Mesenchymal stem cell (in vitro differentiated cells and primary cell): ENCODE measurements around the gene GTPBP1.

Source experiments
- DNase-seq: peaks from one replicate; pipeline ENCODE4 v3.0.0-alpha.2; 2013
- H2AFZ ChIP-seq: one replicate; pipeline ENCODE4 v1.6.1; 2013; ENCODE audit warnings: low read depth, mild to moderate bottlenecking, control low read depth, inconsistent platforms, low read length, moderate library complexity
- H2AK5ac ChIP-seq: 2 replicates; pipeline ENCODE4 v1.6.1; 2013; ENCODE audit warnings: low read length, moderate library complexity, mild to moderate bottlenecking, inconsistent platforms; ENCODE audit not compliant: severe bottlenecking
- H2BK120ac ChIP-seq: one replicate; pipeline ENCODE4 v1.6.1; 2013; ENCODE audit warnings: low read depth, mild to moderate bottlenecking, inconsistent platforms, low read length, moderate library complexity
- H2BK12ac ChIP-seq, 2 experiments: one replicate each; pipeline ENCODE4 v1.6.1; 2013; ENCODE audit warnings: inconsistent platforms in 2 of 2, low read length in 2 of 2, mild to moderate bottlenecking in 2 of 2, moderate library complexity in 2 of 2, control low read depth in 1 of 2
- H2BK15ac ChIP-seq: one replicate; pipeline ENCODE4 v1.6.1; 2013; ENCODE audit warnings: mild to moderate bottlenecking, low read depth, inconsistent platforms; ENCODE audit not compliant: poor library complexity, severe bottlenecking
- H2BK5ac ChIP-seq: 2 replicates; pipeline ENCODE4 v1.6.1; 2013; ENCODE audit warnings: low read depth, mild to moderate bottlenecking, low read length, control low read depth, inconsistent platforms; ENCODE audit not compliant: poor library complexity, severe bottlenecking
- H3K14ac ChIP-seq, 2 experiments: one replicate each; pipeline ENCODE4 v1.6.1; 2013; ENCODE audit warnings: inconsistent platforms in 2 of 2, low read length in 2 of 2, control low read depth in 1 of 2, mild to moderate bottlenecking in 1 of 2, moderate library complexity in 1 of 2
- H3K18ac ChIP-seq, 2 experiments: one replicate each; pipeline ENCODE4 v1.6.1; 2013; ENCODE audit warnings: inconsistent platforms in 2 of 2, low read length in 2 of 2, control low read depth in 1 of 2, low read depth in 1 of 2, mild to moderate bottlenecking in 1 of 2
- H3K23ac ChIP-seq, 2 experiments: one replicate each; pipeline ENCODE4 v1.6.1; 2013; ENCODE audit warnings: inconsistent platforms in 2 of 2, low read length in 2 of 2, mild to moderate bottlenecking in 2 of 2, moderate library complexity in 2 of 2, control low read depth in 1 of 2
- H3K27ac ChIP-seq: 2 replicates; pipeline ENCODE4 v1.5.1; 2013; ENCODE audit warnings: mild to moderate bottlenecking, moderate library complexity, low read length, control low read depth, inconsistent platforms; ENCODE audit not compliant: poor library complexity, severe bottlenecking
- H3K27me3 ChIP-seq, 2 experiments: 2 replicates each; pipeline versions ENCODE4 v1.6.1 to v1.7.0; 2013; ENCODE audit warnings: low read length in 2 of 2, mild to moderate bottlenecking in 2 of 2, moderate library complexity in 2 of 2, control low read depth in 1 of 2, inconsistent platforms in 1 of 2; ENCODE audit not compliant: control insufficient read depth in 1 of 2, insufficient read depth in 1 of 2
- H3K36me3 ChIP-seq, 2 experiments: 2 replicates each; pipeline versions ENCODE4 v1.6.1 to v1.7.0; 2013; ENCODE audit warnings: low read length in 2 of 2, control low read depth in 1 of 2, inconsistent platforms in 1 of 2, low read depth in 1 of 2, mild to moderate bottlenecking in 1 of 2; ENCODE audit not compliant: insufficient read depth in 2 of 2, control insufficient read depth in 1 of 2
- H3K4ac ChIP-seq, 2 experiments: one replicate each; pipeline ENCODE4 v1.6.1; 2013; ENCODE audit warnings: inconsistent platforms in 2 of 2, low read length in 2 of 2, mild to moderate bottlenecking in 2 of 2, moderate library complexity in 2 of 2, control low read depth in 1 of 2, low read depth in 1 of 2
- H3K4me1 ChIP-seq: 2 replicates; pipeline ENCODE4 v1.6.1; 2013; ENCODE audit warnings: low read depth, low read length, control low read depth; ENCODE audit not compliant: control insufficient read depth, insufficient read depth
- H3K4me2 ChIP-seq: 2 replicates; pipeline ENCODE4 v1.6.1; 2013; ENCODE audit warnings: low read length, mild to moderate bottlenecking, inconsistent platforms; ENCODE audit not compliant: poor library complexity, severe bottlenecking
- H3K4me3 ChIP-seq, 2 experiments: 2 replicates each; pipeline versions ENCODE4 v1.5.1 to v1.7.0; 2013; ENCODE audit warnings: low read length in 2 of 2, mild to moderate bottlenecking in 2 of 2, control low read depth in 1 of 2, low read depth in 1 of 2; ENCODE audit not compliant: insufficient read depth in 1 of 2
- H3K79me1 ChIP-seq: replicated peaks from 2 replicates; pipeline ENCODE4 v1.6.1; 2013; ENCODE audit warnings: mild to moderate bottlenecking, control low read depth, low read length, inconsistent platforms; ENCODE audit not compliant: poor library complexity, severe bottlenecking
- H3K9ac ChIP-seq: 2 replicates; pipeline ENCODE4 v1.7.0; 2013; ENCODE audit warnings: mild to moderate bottlenecking, low read length, moderate library complexity
- H3K9me3 ChIP-seq: 2 replicates; pipeline ENCODE4 v1.7.0; 2013; ENCODE audit warnings: mild to moderate bottlenecking, low read length; ENCODE audit not compliant: control insufficient read depth
- H4K8ac ChIP-seq: one replicate; pipeline ENCODE4 v1.6.1; 2013; ENCODE audit warnings: inconsistent platforms, mild to moderate bottlenecking, low read length, moderate library complexity
- H4K91ac ChIP-seq: one replicate; pipeline ENCODE4 v1.6.1; 2013; ENCODE audit warnings: mild to moderate bottlenecking, low read length, inconsistent platforms
- WGBS: methylation state at CpG from one replicate; pipeline ENCODE4 v1.1.7; 2013; ENCODE audit warnings: mixed read lengths; 5-methylcytosine and 5-hydroxymethylcytosine counted together

Gene GTPBP1

GRCh38 chr22:38741166-38741565 is 35.4 kb downstream of the GTPBP1 start:
- no peak overlapping the region for H3K4me2 ChIP-seq
- no peak overlapping the region for H3K27ac ChIP-seq
- DNase-seq: no peak
- H4K8ac ChIP-seq: no peak overlapping the region
- no peak overlapping the region for H4K91ac ChIP-seq
- H3K4me3 ChIP-seq: no peak overlapping the region
- no peak overlapping the region for H2AK5ac ChIP-seq
- no peak overlapping the region for H2BK15ac ChIP-seq
- no peak overlapping the region for H3K4ac ChIP-seq
- no peak overlapping the region for H2BK12ac ChIP-seq
- no peak overlapping the region for H3K14ac ChIP-seq
- no peak overlapping the region for H2BK5ac ChIP-seq
- H3K9ac ChIP-seq: no peak overlapping the region
- no peak overlapping the region for H3K18ac ChIP-seq
- peaks cover 15% of the 10 kb centered on the region for H3K79me1 ChIP-seq
- no peaks in the 10 kb centered on the region for H3K4me1 ChIP-seq
- H3K9me3 ChIP-seq: no peaks in the 10 kb centered on the region
- no peak overlapping the region for H2AFZ ChIP-seq
- H2BK120ac ChIP-seq: no peak overlapping the region
- WGBS: 96% methylated on average over 9 of the region's 9 CpGs
- H3K23ac ChIP-seq: no peak overlapping the region
- H3K27me3 ChIP-seq: no peaks in the 10 kb centered on the region
- peaks cover 89 to 98% of the 10 kb centered on the region in 2 experiments for H3K36me3 ChIP-seq

GRCh38 chr22:38741576-38741975 is 35.8 kb downstream of the GTPBP1 start:
- Histone ChIP-seq H3K4me2 (no peak overlapping the region), H3K23ac (no peak overlapping the region), H2AFZ (no peak overlapping the region), H3K79me1 (peaks cover 15% of the 10 kb centered on the region), H3K4me3 (no peak overlapping the region), H3K14ac (no peak overlapping the region), H3K18ac (no peak overlapping the region), H2AK5ac (no peak overlapping the region), H3K27me3 (no peaks in the 10 kb centered on the region), H3K9me3 (no peaks in the 10 kb centered on the region), H3K36me3 (peaks cover 89 to 98% of the 10 kb centered on the region in 2 experiments), H2BK15ac (no peak overlapping the region), H2BK12ac (no peak overlapping the region), H2BK5ac (no peak overlapping the region), H3K27ac (no peak overlapping the region), H2BK120ac (no peak overlapping the region), H3K4me1 (no peaks in the 10 kb centered on the region), H4K8ac (no peak overlapping the region), H3K9ac (no peak overlapping the region), H4K91ac (no peak overlapping the region), H3K4ac (no peak overlapping the region)
- no peak for DNase-seq
- 96% methylated on average over 10 of the region's 10 CpGs for WGBS

- no peak overlapping the region for H3K4me2 ChIP-seq
- no peak overlapping the region for H3K14ac ChIP-seq
- no peaks in the 10 kb centered on the region for H3K27me3 ChIP-seq
- no peaks in the 10 kb centered on the region for H3K9me3 ChIP-seq
- peaks cover 86 to 92% of the 10 kb centered on the region in 2 experiments for H3K36me3 ChIP-seq
- H3K4me3 ChIP-seq: no peak overlapping the region
- H3K79me1 ChIP-seq: peaks cover 15% of the 10 kb centered on the region
- H3K4me1 ChIP-seq: no peaks in the 10 kb centered on the region
- no peak overlapping the region for H4K8ac ChIP-seq
- no peak overlapping the region for H2BK5ac ChIP-seq
- no peak overlapping the region for H2BK15ac ChIP-seq
- no peak overlapping the region for H3K27ac ChIP-seq
- H2AK5ac ChIP-seq: no peak overlapping the region
- H2BK120ac ChIP-seq: no peak overlapping the region
- no peak overlapping the region for H3K18ac ChIP-seq
- no peak overlapping the region for H4K91ac ChIP-seq
- no peak overlapping the region for H3K4ac ChIP-seq
- H2AFZ ChIP-seq: no peak overlapping the region
- 96% methylated on average over 25 of the region's 25 CpGs for WGBS
- no peak for DNase-seq
- no peak overlapping the region for H2BK12ac ChIP-seq
- H3K23ac ChIP-seq: no peak overlapping the region
- no peak overlapping the region for H3K9ac ChIP-seq
Observed at GRCh38 chr22:38742176-38742942, 36.6 kb downstream of the GTPBP1 start.

GRCh38 chr22:38744981-38745380 is 39.2 kb downstream of the GTPBP1 start:
- Histone ChIP-seq H3K36me3 (peaks cover 81 to 92% of the 10 kb centered on the region in 2 experiments), H3K4me3 (no peak overlapping the region), H3K79me1 (peaks cover 11% of the 10 kb centered on the region), H3K27me3 (no peaks in the 10 kb centered on the region), H2BK5ac (no peak overlapping the region), H3K9me3 (no peaks in the 10 kb centered on the region), H3K9ac (no peak overlapping the region), H3K14ac (no peak overlapping the region), H3K4ac (no peak overlapping the region), H3K23ac (no peak overlapping the region), H2AFZ (no peak overlapping the region), H3K18ac (no peak overlapping the region), H2BK120ac (no peak overlapping the region), H4K91ac (no peak overlapping the region), H3K4me2 (no peak overlapping the region), H2AK5ac (no peak overlapping the region), H3K27ac (no peak overlapping the region), H2BK15ac (no peak overlapping the region), H4K8ac (no peak overlapping the region), H3K4me1 (peaks cover 3% of the 10 kb centered on the region), H2BK12ac (no peak overlapping the region)
- WGBS: 97% methylated on average over 5 of the region's 6 CpGs
- DNase-seq: no peak
